NOMO-1 (cell line): ENCODE results near the gene SPATA31C1.
"Not testable (repeated sequence)": the region's sequence is repeated elsewhere in the genome, so short reads cannot be mapped to it uniquely, and the experiment has no call there.

Source experiments
- DNase-seq, 2 experiments: peaks; one replicate each; lab custom pipeline; 2025; ENCODE audit not compliant: unreplicated experiment in 2 of 2; lab: John Stamatoyannopoulos, UW

The SPATA31C1 gene

GRCh38 chr9:87886210-87886932 is 31.4 kb upstream of the SPATA31C1 start:
- DNase-seq, result no peak

- no peak for DNase-seq
These were observed 30.7 kb upstream of the SPATA31C1 start for GRCh38 chr9:87886933-87887505.

- DNase-seq, result no peak
These were observed 29.9 kb upstream of the SPATA31C1 start for GRCh38 chr9:87887661-87888480.

- DNase-seq, result no peak
These were observed 29.3 kb upstream of the SPATA31C1 start for GRCh38 chr9:87888501-87888900.

GRCh38 chr9:87889065-87889881 is 28.5 kb upstream of the SPATA31C1 start:
- DNase-seq, result no peak

GRCh38 chr9:87889882-87890252 is 27.9 kb upstream of the SPATA31C1 start:
- no peak for DNase-seq

GRCh38 chr9:87890837-87891236 is 26.9 kb upstream of the SPATA31C1 start:
- DNase-seq, result no peak

GRCh38 chr9:87891754-87892153 is 26.0 kb upstream of the SPATA31C1 start:
- DNase-seq, result no peak

- DNase-seq, result no peak
These were observed 24.8 kb upstream of the SPATA31C1 start for GRCh38 chr9:87892956-87893355.

GRCh38 chr9:87894998-87895625 is 22.6 kb upstream of the SPATA31C1 start:
- no peak for DNase-seq

- DNase-seq, result no peak
These were observed 20.9 kb upstream of the SPATA31C1 start for GRCh38 chr9:87896891-87897290.

- DNase-seq, result no peak
These were observed 19.6 kb upstream of the SPATA31C1 start for GRCh38 chr9:87898151-87898550.

- DNase-seq, result not testable (repeated sequence)
These were observed 15.4 kb upstream of the SPATA31C1 start for GRCh38 chr9:87902371-87902770.

GRCh38 chr9:87909310-87910041 is 8.3 kb upstream of the SPATA31C1 start:
- no peak for DNase-seq

GRCh38 chr9:87910821-87911220 is 6.9 kb upstream of the SPATA31C1 start:
- DNase-seq, result no peak

GRCh38 chr9:87919013-87919412 is 1.3 kb downstream of the SPATA31C1 start:
- not testable (repeated sequence) for DNase-seq

GRCh38 chr9:87921561-87921960 is 3.8 kb downstream of the SPATA31C1 start:
- not testable (repeated sequence) for DNase-seq

GRCh38 chr9:87923012-87923411 is 5.2 kb downstream of the SPATA31C1 start:
- DNase-seq, result not testable (repeated sequence)

- not testable (repeated sequence) for DNase-seq
These were observed 7.1 kb downstream of the SPATA31C1 start for GRCh38 chr9:87924851-87925250.

- DNase-seq, result not testable (repeated sequence)
These were observed 11.4 kb downstream of the SPATA31C1 start for GRCh38 chr9:87929152-87929551.
